DMS114 treated with DMSO at 0.1 percent for 48 hours (cell line): ENCODE data around the gene DHX8.
A peak's percentile ranks its signal among the peaks of the same experiment; 100 is the strongest.
"Not testable (repeated sequence)": the region's sequence is repeated elsewhere in the genome, so short reads cannot be mapped to it uniquely, and the experiment has no call there.

ENCODE experiments used
- DNase-seq: peaks from one replicate; lab custom pipeline; 2025; ENCODE audit not compliant: unreplicated experiment; lab: John Stamatoyannopoulos, UW

The DHX8 gene

GRCh38 chr17:43483674-43484551 is at the start of gene DHX8:
Gene DHX8, plus strand, starts transcription at chr17:43483975. Its CDS starts 63 bp downstream, at chr17:43484038.
- DNase-seq, result peak; percentile 98

GRCh38 chr17:43434902-43435319 is 48.9 kb upstream of the DHX8 start:
- DNase-seq, result no peak

- no peak for DNase-seq
Observed at GRCh38 chr17:43437756-43438155, 46.0 kb upstream of the DHX8 start.

GRCh38 chr17:43438626-43439025 is 45.1 kb upstream of the DHX8 start:
- no peak for DNase-seq

GRCh38 chr17:43439041-43439440 is 44.7 kb upstream of the DHX8 start:
- DNase-seq, result no peak

GRCh38 chr17:43442711-43443110 is 41.1 kb upstream of the DHX8 start:
- no peak for DNase-seq

GRCh38 chr17:43443381-43443780 is 40.4 kb upstream of the DHX8 start:
- DNase-seq, result no peak

GRCh38 chr17:43444223-43445008 is 39.4 kb upstream of the DHX8 start:
- no peak for DNase-seq

- no peak for DNase-seq
Observed at GRCh38 chr17:43445009-43445589, 38.7 kb upstream of the DHX8 start.

- DNase-seq, result no peak
Observed at GRCh38 chr17:43446773-43447172, 37.0 kb upstream of the DHX8 start.

GRCh38 chr17:43448720-43449469 is 34.9 kb upstream of the DHX8 start:
- DNase-seq, result no peak

GRCh38 chr17:43449470-43450248 is 34.1 kb upstream of the DHX8 start:
- DNase-seq, result no peak

GRCh38 chr17:43450791-43451190 is 33.0 kb upstream of the DHX8 start:
- not testable (repeated sequence) for DNase-seq

- DNase-seq, result not testable (repeated sequence)
Observed at GRCh38 chr17:43451741-43452140, 32.0 kb upstream of the DHX8 start.

GRCh38 chr17:43453331-43453812 is 30.4 kb upstream of the DHX8 start:
- no peak for DNase-seq

GRCh38 chr17:43454868-43455267 is 28.9 kb upstream of the DHX8 start:
- no peak for DNase-seq

GRCh38 chr17:43456029-43456428 is 27.7 kb upstream of the DHX8 start:
- DNase-seq, result no peak

- no peak for DNase-seq
Observed at GRCh38 chr17:43456661-43457361, 27.0 kb upstream of the DHX8 start.

- DNase-seq, result no peak
Observed at GRCh38 chr17:43457362-43457692, 26.4 kb upstream of the DHX8 start.

GRCh38 chr17:43459878-43460277 is 23.9 kb upstream of the DHX8 start:
- DNase-seq, result not testable (repeated sequence)
